ENCODE measurements around the gene DOK7.
A peak's percentile ranks its signal among the peaks of the same experiment; 100 is the strongest.
"Not testable (repeated sequence)": the region's sequence is repeated elsewhere in the genome, so short reads cannot be mapped to it uniquely, and the experiment has no call there.

The DOK7 gene

DNA sequence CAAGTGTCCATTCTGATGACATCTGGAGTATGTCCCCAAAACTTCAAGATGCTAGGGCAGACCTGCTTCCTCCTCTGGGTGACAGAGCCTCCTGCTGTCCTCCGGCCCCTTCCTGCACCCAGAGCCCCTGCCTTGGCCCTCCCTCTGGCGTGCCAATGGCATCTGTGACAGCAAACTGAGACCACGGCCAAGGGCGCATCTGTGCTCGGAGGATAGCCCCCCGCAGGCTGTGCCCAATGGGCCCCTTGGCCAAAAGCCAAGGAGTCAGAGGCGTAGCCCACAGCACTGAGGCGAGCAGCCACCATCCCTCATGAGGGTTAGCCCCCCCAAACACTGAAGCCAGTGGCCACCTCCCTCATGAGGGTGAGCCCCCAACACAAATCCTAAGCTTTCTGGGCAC, 61.2 kb downstream of the DOK7 start:
- no peak for DNase-seq

DNA sequence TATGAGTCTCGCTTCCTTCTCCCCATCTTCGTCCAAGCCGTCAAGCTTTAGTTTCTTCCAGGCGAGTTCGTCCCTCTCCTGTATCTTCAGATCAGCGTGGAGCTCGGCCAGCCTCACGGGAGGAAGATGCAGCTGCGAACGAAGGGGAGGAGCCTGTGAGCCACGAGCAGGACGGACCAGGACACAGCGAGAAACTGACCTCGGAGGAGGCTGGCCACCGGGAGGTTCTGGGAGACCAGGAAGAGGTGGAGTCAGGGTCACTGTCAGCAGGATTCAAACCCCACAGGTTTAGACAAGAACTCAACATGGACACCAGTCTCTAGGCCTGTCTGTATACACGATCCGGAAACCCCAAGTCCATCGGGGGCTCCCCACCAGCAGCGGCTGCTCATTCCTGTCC, 61.8 kb downstream of the DOK7 start:
- no peak for DNase-seq

DNA sequence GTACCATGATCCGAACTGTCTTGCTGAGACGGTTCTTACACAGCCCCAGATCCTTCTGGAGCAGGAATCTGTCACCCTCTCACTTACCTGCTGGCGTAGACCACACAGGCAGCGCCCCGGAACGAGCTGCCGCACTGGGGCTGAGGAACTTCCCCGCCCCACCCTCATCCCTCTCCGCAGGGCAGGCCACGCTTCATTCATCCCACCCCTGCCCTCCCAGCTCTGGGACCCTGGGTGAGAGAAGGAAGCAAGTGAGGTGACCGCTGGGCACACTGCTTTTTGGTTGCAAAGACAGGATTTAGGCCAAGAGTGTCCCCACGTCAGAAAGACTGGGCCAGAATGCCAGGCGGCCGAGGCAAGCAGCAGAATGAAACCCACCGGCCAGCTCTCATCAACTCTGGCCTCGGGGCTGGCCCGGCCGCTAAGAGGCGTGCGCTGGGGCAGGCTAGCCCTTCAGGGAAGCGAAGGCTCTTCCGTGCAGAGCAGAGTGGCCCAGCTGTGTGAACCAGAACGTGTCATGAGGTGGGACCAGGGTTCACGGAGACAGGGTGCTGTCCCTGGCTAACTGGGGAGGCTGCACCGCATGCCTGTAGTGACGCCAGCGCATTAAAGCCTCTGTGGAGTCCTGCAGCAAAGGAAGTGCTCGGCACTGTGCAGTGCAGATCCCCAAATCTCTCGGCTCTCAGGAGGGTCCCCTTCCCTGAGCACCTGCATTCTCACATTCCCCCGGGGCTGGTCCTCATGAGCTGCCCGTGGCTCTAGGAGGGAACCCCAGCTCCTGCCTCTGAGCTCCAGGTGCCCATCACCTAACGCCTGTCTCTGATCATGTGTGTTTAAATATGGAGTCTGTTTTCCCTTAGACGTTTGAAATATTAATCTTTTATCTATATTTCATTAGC, 62.7 kb downstream of the DOK7 start:
- no peak for DNase-seq

DNA sequence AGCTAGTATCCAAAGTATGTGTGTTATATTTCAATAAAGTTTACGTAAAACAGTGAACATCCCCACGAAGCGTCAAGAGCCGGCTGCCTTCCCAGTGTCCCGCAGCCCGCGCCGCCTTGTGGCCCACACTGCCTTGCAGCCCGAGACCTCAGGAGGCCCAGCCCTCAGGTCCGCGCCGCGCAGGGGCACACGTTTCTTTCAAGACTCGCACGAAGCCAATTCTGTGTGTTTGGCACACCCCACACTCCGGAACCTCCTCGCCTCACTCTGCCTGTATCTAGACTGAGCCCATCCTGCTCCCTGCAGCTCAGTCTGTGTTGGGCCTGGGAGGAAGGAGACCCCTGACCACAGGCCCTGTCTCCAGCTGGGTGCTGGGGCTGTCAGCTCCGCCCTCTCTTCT, 63.4 kb downstream of the DOK7 start:
- no peak for DNase-seq

DNA sequence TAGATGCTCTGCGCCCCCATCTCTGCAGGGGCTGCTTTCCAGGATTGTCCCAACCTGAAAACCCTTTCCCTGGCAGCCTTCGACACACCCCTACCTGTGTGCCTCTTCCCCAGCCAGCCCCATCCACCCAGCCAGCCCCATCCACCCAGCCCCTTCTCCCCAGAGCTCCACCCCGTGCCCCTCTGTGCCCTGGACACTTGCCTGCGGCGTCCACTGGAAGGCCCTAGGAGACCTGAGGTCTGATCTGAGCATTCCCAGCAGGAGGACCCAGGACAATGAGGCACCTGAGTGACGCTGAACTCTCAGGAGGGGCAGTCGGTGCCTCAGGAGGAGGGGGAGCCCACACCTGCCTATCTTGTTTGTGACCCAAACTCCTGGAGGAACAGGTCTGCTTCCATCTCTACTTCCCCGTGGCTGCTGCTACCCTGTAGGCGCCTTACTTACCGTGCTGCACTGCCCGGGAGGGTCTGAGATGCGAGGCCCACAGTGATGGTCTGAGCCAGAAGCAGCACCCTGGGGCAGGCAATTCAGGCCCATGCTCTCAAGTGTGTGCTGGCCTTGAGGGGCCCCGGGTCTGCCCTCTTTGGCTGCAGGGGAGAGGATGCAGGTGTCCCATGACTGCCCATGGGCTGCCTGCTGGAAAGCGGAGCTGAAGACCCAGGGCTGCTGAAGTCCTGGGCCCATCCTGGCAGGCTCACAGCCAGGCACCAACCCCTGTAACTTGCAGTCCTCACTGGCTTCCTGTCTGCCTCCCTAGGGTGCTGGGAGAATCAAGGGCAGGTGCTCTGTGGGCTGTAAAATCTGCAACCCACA, 64.2 kb downstream of the DOK7 start:
- DNase-seq: no peak

DNA sequence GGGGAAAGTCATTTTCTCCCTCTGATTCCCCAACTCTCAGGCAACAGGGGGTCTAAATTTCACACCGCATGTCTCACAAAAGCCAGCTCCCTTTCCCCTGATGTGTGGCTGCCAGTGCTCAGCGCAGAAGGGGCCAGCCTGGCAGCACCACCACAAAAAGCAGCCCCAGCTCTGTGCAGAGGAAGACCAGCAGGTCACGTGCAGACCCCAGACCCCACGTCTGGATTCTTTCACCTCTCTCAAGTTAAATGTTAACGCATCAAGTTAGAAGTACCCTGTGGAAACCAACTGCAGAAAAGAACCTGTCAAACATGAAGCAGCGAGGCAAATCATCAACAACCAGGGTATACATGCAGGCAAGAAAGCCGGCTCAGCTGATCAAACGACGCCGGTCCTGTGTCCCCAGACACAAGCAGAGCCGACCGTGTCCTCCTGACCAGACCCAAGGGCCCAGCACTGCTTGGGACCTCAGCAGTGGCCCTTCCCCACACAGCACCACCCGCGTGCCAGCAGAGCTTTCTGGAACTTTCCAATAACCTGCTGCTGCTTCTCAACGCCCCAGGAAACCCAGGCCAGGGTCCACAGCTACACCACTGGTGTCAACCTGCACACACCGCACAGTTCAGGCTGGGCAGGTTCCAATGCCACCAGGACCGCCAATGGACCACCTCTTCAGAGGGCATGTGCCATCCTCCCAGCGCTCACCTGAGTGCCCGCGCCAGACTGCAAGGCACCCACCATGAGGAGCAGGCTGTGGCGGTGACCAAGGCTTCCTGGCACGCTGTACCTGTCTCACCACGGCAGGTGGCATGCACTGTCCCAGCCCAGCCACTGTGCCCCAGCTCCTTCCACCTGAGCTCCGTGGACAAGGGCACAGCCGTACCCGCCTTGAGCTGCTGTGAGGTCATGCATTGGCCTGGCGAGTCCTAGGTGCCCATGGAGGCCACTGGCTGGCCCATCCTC, 65.1 kb downstream of the DOK7 start:
- no peak for DNase-seq

DNA sequence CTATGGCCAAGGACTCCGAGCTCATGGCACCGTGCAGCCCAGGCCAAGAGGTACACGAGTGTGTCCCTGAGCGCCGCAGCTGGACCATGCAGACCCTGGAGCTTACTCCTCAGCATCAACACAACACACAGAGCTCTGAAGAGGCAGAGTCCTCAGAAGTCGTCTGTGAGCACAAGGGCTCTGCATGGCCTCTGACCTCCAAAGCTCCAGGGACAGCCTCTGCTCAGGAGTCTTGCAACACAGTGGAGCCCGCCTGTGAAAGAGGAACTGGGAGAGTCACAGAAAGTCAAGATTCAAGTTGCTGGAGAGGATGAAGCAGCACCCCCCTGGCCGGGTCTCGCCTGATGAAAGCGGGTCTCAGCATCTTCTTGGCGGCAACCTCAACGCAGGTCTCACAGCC, 66.3 kb downstream of the DOK7 start:
- DNase-seq: no peak

DNA sequence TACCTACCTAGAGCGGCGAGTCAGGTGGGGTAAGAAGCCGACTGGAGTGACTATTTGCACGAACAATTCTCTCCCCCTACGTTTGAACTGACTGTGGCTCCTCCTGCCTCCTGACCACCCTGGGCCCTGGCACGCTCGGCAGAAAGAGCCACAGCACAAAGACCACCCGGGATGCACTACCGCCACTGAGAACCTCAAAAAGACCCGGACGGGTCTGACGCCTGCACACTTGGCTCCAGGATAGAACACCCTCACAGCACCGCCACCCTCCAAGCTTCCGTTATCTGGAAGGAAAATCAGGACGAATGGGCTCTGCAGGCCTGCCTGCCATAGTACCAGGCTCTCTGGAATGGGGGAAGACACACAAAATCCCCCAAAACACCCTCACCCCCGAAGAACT, 66.9 kb downstream of the DOK7 start:
- no peak for DNase-seq

DNA sequence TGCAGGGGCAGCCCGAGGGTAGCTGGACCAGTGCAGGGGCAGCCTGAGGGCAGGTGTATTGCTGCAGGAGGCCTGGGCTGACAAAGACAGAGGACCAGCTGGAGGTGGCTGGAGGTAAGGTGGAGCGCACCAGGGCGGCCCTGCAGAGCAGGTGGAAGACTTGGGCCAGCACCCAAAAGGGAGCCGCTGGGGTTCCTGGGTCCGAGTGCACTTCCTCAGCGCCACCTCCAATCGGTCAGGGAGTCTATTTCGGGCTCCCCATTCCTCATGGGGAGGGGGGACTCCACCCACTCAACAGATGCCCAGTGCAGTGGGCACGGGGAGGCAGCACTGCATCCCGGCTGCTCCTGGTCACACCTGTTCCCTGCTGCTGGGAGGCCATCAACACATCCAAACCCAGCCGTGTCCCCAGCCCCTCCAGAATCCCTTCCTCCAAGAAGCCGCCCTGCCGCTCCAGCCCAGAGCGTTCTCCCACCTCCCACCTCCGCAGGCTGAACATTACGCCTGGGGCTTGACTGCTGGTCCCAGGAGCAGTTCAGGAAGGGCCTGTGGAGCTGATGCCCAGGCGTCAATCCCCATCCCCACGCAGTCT, 67.7 kb downstream of the DOK7 start:
- no peak for DNase-seq

DNA sequence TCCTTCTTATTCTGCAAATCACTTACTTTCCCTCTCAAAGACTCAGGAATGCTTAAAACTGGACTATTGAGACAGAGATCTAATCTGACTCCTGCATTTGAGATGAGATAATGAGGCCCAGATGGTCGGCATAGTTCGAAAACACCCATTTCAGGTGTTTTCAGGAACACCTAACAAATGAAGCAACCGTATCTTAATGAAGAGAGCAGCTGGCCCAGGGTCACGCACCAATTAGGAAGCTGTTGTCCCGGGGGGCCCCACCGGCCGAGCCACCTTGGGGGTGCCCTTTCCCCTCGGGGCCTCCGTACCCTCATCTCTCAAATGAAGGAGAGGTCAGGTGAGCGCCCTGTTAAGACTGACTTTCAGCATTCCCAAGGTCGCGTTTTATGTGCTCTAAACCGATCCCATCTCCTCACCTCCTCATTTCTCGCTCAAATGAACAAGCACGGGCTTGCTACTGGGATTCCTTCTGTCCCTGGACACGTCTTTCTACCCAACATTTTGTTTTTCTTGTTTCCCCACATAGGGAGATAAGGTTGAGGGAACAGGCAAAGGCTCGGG, 68.3 kb downstream of the DOK7 start:
- no peak for DNase-seq

DNA sequence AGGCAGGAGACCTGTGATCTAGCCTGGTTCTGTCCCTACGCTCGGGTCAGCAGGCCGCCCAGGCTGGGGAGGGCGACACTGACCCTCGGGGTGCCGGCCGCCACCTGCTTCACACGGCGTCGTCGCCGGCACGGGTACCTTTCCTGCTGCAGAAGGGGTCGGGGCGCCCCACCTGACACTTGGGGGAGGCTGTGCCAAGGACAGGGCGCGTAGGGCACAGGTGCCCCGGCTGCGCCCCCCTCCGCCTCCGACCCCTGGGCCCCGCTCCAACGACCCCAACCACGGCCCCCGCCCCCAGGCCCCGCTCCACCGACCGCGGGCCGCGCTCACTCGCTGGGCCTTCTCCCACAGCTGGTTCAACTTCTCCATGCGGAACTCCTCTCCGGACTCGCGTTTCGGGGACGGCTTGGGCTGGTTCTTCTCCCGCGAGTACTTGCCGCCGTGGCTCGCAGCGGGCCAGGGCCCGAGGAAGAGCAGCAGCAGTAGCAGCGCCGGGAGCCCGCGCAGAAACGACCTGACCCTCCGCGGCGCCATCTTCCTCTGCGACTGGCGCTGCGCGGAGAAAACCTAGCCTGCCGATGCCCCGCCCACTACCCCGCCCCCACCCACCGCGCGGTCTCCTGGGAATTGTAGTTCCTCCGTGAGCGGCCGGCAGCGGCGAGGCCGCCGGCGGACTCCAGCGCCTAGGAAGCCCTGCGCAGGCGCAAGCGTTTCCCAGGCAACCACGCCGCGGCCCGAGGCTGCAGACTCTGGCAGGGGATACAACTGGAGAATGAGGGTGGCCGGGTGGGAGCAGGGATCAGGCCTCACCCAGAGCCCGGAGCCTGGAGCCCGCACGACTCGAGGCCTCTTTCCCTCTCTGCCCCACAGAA, 69.0 kb downstream of the DOK7 start, which contains the start of gene LRPAP1:
LRPAP1 (minus strand) TSS at position 544 of the 872 bp plus-strand sequence; CDS start at position 534, 10 bp downstream.
- peak; percentile 86 for DNase-seq

DNA sequence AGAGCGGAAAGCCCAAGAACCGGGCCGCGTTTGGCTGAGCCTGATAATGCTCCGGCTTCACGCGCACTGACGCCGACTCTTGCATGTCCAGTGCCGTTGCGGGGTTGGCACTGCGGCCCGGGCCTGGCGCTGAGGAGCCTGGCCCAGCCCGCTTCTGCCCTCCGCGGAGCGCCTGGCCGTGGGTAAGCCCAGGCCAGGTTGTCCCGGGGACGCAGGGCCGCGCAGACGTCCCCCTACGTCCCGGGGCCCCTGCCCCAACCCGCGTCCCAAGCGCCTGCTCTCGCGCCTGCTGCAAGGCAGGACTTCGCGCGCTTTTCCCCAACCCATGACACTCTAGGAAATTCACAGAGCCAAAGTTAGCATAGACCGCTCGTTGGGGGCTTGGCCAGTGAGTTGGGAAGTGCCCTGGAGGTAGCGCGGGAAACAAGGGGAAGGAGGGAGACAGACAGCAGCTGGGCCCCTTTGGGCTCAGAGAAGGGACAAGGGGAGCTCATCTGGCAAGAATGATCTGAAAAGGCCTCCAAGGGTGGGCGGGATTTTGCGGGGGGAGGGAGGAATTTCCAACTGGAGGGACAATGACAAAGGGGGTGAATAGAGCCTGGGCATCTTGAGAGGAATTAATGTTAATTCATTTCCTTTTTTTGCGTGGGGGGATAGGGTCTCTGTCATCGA, 69.8 kb downstream of the DOK7 start:
- no peak for DNase-seq

DNA sequence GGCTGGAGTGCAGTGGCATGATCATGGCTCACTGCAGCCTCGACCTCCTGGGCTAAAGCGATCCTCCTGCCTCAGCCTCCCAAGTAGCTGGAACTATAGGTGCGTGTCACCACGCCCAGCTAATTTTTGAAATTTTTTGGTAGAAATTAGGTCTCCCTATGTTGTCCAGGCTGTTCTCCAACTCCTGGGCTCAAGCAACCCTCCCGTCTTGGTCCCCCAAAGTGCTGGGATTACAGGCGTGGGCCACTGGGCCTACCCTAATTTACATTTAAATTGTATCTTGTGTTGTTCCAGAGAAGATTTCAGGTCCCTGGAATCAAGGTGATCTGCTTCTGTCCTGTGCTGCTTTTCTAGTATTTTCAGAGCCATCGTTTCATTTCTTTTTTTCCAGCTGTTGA, 70.3 kb downstream of the DOK7 start:
- DNase-seq: no peak

DNA sequence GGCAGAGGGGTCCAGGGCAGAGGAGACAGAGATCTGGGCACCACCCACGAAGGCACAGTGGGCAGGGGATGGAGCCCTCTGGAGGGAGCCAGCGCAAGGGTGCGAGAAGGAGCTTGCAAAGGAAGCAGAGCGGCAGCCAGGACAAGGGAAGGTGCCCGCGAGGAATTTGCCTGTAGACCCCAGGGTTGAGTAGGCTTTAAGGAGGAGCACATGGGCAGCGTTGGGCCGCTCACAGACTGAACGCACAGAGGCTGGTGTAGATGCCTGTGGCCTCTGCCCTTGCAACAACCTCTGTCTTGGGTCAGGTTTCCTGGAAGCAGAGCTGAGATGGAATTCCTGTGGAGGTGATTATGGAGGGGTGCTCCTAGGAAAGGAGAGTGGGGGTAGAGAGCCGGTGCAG, 72.7 kb downstream of the DOK7 start:
- not testable (repeated sequence) for DNase-seq

DNA sequence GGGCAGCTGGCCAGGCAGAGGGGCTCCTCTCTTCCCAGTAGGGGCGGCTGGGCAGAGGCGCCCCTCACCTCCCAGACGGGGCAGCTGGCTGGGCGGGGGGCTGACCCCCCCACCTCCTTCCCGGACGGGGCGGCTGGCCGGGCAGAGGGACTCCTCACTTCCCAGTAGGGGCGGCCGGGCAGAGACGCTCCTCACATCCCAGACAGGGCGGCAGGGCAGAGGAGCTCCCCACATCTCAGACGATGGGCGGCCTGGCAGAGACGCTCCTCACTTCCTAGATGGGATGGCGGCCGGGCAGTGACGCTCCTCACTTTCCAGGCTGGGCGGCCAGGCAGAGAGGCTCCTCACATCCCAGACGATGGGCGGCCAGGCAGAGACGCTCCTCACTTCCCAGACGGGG, 75.8 kb downstream of the DOK7 start:
- not testable (repeated sequence) for DNase-seq

DNA sequence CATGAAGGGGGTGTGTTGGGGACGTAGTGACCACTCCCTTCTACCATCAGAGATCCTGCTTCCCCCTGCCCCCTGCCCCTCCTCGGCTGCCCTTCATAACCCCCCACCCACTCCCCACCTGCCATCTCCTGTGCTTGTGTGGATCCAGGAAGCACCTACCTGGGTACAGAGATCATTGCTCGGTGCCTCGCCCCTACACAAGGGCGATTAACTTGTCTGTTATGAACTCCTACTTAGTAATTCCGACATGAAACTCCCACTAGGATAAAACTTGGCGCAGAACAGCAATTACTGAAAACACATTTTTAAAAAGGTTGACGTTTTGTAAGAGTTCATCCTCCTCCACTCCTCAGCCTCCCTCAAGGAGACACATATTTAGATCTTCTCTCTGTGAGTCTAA, 80.3 kb downstream of the DOK7 start:
- DNase-seq: not testable (repeated sequence)

All from activated CD8-positive, alpha-beta memory T cell treated with anti-CD3 and anti-CD28 coated beads, Interleukin-2, amount 50 U/mL, for 4 hours (primary cell).